Measurements from ENCODE around the gene IQSEC2. TPM values are rescaled to one million over a fixed set of nuclear protein-coding genes. Genes with fewer than 3 reads are reported as not detected.

Gene IQSEC2
- total RNA-seq, 1 donor: 13.8 TPM

- DNase-seq (ENCODE audit: low read depth): no peak
- no peak for TF ChIP-seq CTCF (IDR thresholded peaks at IDR 0.05; ENCODE audit: insufficient read depth, low read depth, low read length)
- no peak overlapping the region for H3K4me3 ChIP-seq (ENCODE audit: low read depth, low read length)
Observed at GRCh38 chrX:53262189-53262917, 19.0 kb downstream of the IQSEC2 start.

GRCh38 chrX:53261355-53261972 is 19.9 kb downstream of the IQSEC2 start:
- no peak for DNase-seq (ENCODE audit: low read depth)
- no peak overlapping the region for H3K4me3 ChIP-seq (ENCODE audit: low read depth, low read length)
- no peak for TF ChIP-seq CTCF (IDR thresholded peaks at IDR 0.05; ENCODE audit: insufficient read depth, low read depth, low read length)

GRCh38 chrX:53260836-53261235 is 20.5 kb downstream of the IQSEC2 start:
- no peak for DNase-seq (ENCODE audit: low read depth)
- TF ChIP-seq CTCF (IDR thresholded peaks at IDR 0.05; ENCODE audit: insufficient read depth, low read depth, low read length): no peak
- no peak overlapping the region for H3K4me3 ChIP-seq (ENCODE audit: low read depth, low read length)

- no peak overlapping the region for H3K4me3 ChIP-seq (ENCODE audit: low read depth, low read length)
- TF ChIP-seq CTCF (IDR thresholded peaks at IDR 0.05; ENCODE audit: insufficient read depth, low read depth, low read length): no peak
- no peak for DNase-seq (ENCODE audit: low read depth)
Observed at GRCh38 chrX:53257670-53258423, 23.5 kb downstream of the IQSEC2 start.

GRCh38 chrX:53257166-53257565 is 24.2 kb downstream of the IQSEC2 start:
- no peak for DNase-seq (ENCODE audit: low read depth)
- H3K4me3 ChIP-seq (ENCODE audit: low read depth, low read length): no peak overlapping the region
- no peak for TF ChIP-seq CTCF (IDR thresholded peaks at IDR 0.05; ENCODE audit: insufficient read depth, low read depth, low read length)

- no peak for TF ChIP-seq CTCF (IDR thresholded peaks at IDR 0.05; ENCODE audit: insufficient read depth, low read depth, low read length)
- DNase-seq (ENCODE audit: low read depth): no peak
- no peak overlapping the region for H3K4me3 ChIP-seq (ENCODE audit: low read depth, low read length)
Observed at GRCh38 chrX:53256446-53257041, 24.8 kb downstream of the IQSEC2 start.

Data from fibroblast of villous mesenchyme (primary cell).